OCI-LY3 (cell line): ENCODE results near the gene ADARB1.

Source experiments
- H2AFZ ChIP-seq: fragments of 200-600, 300-600 bp; shearing (Covaris generic); 2 replicates; pipeline ENCODE4 v1.6.0; 2014; ENCODE audit warnings: antibody characterized with exemption, low read depth, low read length
- H3K27ac ChIP-seq: fragments of 200-600, 300-600 bp; sonication (generic); 2 replicates; pipeline ENCODE4 v1.5.1; 2014; ENCODE audit warnings: mild to moderate bottlenecking, low read length, moderate library complexity, mixed read lengths
- H3K27me3 ChIP-seq: fragments of 200-600, 300-600 bp; sonication (generic); 2 replicates; pipeline ENCODE4 v1.6.1; 2014; ENCODE audit warnings: low read depth, low read length, mixed read lengths
- H3K36me3 ChIP-seq: fragments of 200-600, 300-600 bp; sonication (generic); replicated peaks from 2 replicates; pipeline ENCODE3; 2014; ENCODE audit warnings: low read depth, low read length, mixed read lengths
- H3K4me1 ChIP-seq: fragments of 300-600, 200-600 bp; sonication (generic); 2 replicates; pipeline ENCODE4 v1.6.1; 2014; ENCODE audit warnings: low read length, mixed read lengths
- H3K4me2 ChIP-seq: fragments of 200-600, 300-600 bp; sonication (generic); 2 replicates; pipeline ENCODE4 v1.6.1; 2014; ENCODE audit warnings: low read length, mixed read lengths
- H3K4me3 ChIP-seq: fragments of 300-600, 200-600 bp; sonication (generic); 2 replicates; pipeline ENCODE4 v1.5.1; 2014; ENCODE audit warnings: antibody characterized with exemption, mild to moderate bottlenecking, low read length, moderate library complexity
- H3K79me2 ChIP-seq: fragments of 300-600, 200-600 bp; shearing (Covaris generic); 2 replicates; pipeline ENCODE4 v1.6.1; 2014; ENCODE audit warnings: mild to moderate bottlenecking, low read length, mixed read lengths
- H3K9ac ChIP-seq: fragments of 300-600, 200-600 bp; shearing (Covaris generic); 2 replicates; pipeline ENCODE4 v1.6.0; 2014; ENCODE audit warnings: mild to moderate bottlenecking, low read length, moderate library complexity
- H3K9me3 ChIP-seq: fragments of 200-600, 300-600 bp; shearing (Covaris generic); 2 replicates; pipeline ENCODE4 v1.6.1; 2014; ENCODE audit warnings: low read length, mixed read lengths; ENCODE audit not compliant: insufficient read depth
- H4K20me1 ChIP-seq: fragments of 200-600, 300-600 bp; sonication (generic); 2 replicates; pipeline ENCODE4 v1.6.1; 2016; ENCODE audit warnings: low read length, mixed read lengths; ENCODE audit not compliant: insufficient read depth
- EZH2phosphoT487 ChIP-seq: fragments of 200-600 bp; shearing (Covaris generic); IDR thresholded peaks from 2 replicates; pipeline ENCODE4 v1.6.1; 2018; ENCODE audit warnings: antibody characterized with exemption, mixed run types, low read depth
- TF ChIP-seq, protein P1 (sequence below): fragments of 200-600, 300-600 bp; sonication (generic); IDR thresholded peaks from 2 replicates; pipeline ENCODE4 v1.5.1; 2014; ENCODE audit warnings: antibody characterized with exemption, low read length, low read depth

Gene ADARB1

DNA sequence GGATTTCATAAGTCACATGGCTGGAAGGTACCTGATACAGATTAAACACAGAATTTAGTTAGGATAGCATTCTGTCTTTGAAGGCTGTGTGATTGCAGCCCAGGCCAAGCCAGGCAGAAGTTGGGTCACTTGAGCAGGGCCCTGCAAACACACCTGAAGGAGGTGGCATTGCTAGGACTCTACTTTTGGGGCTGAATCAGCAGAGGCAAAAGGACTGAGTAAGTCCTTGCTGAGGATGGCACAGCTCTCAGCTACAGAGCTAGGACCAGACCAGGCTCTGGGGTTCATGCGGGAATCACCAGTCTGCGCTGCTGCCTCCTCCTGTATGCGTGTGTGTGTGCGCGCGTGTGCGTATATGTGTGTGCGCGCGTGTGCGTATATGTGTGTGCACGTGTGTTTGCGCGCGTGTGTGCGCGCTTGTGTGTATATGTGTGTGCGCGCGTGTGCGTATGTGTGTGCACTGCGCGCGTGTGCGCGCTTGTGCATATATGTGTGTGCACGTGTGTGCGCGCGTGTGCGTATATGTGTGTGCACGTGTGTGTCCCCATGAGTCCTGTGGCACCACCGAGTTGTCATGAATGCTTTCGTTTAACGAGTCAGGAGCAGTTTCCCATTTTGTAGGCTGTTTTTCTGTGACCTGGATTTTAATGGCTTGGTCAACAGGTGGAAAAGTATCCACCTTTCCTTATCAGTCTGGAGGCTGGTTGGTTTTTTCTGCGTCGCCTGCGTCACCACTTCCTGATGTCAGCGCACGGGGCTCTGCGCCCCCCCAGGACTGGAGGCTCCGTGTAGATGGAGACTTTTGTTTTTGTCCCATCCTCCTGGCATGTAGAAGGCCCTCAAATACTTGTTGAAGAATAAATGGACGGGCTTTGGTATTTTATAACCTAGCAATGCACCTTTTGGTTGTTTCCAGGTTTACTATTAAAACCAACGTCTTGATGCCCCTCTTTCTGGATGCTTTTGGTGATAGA is 34.7 kb downstream of the ADARB1 start:
- no peaks in the 10 kb centered on the region for H3K79me2 ChIP-seq

DNA sequence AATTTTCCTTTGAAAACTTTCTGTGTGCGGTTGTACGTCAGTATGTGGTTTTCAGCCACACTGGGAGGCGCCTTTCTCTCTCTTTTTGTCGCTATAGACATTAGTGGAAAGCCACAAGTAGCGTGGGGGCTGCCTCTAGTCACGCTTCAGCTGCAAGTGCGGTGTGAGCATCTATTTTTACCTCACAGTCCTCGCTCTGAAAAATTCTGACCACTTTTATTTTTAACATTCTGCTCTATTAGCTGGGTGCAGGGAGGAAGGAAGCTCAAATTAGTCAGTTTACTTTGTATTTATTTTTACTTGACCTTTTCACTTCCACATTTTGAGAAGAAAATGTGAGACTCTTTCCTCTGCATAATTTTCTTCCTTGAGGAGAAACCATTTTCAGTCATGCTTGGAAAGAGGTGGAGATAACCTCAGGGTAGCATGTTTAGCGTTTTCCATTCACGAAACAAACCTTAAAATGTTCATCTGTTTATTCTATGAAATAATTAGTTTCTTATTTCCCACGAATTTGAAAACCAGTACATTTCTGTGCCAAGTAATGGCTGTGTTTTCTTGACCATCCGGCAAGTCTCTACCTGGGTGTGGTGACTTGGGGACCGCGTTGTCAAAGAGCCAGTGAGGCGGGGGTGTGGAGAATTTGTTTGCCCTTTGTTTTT is 35.6 kb downstream of the ADARB1 start:
- Histone ChIP-seq H3K4me1 (peaks cover 18% of the 10 kb centered on the region), H3K9me3 (no peaks in the 10 kb centered on the region), H2AFZ (no peak overlapping the region), H4K20me1 (peaks cover 34% of the 10 kb centered on the region), H3K27ac (no peak overlapping the region), H3K4me2 (peak overlapping the region; percentile 74), H3K27me3 (peaks cover 73% of the 10 kb centered on the region), H3K36me3 (no peaks in the 10 kb centered on the region), H3K4me3 (peak overlapping the region; percentile 44), H3K9ac (no peak overlapping the region), H3K79me2 (no peaks in the 10 kb centered on the region)
- peak; percentile 84 for TF ChIP-seq EZH2phosphoT487
- TF ChIP-seq, protein P1, sequence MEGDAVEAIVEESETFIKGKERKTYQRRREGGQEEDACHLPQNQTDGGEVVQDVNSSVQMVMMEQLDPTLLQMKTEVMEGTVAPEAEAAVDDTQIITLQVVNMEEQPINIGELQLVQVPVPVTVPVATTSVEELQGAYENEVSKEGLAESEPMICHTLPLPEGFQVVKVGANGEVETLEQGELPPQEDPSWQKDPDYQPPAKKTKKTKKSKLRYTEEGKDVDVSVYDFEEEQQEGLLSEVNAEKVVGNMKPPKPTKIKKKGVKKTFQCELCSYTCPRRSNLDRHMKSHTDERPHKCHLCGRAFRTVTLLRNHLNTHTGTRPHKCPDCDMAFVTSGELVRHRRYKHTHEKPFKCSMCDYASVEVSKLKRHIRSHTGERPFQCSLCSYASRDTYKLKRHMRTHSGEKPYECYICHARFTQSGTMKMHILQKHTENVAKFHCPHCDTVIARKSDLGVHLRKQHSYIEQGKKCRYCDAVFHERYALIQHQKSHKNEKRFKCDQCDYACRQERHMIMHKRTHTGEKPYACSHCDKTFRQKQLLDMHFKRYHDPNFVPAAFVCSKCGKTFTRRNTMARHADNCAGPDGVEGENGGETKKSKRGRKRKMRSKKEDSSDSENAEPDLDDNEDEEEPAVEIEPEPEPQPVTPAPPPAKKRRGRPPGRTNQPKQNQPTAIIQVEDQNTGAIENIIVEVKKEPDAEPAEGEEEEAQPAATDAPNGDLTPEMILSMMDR, result peak; percentile 18; the same call in 1 of the 2 replicates

More for the DNA sequence above, 34.7 kb downstream of the ADARB1 start:
- H2AFZ ChIP-seq, result no peak overlapping the region
- peak overlapping the region; percentile 74 for H3K4me2 ChIP-seq
- peaks cover 26% of the 10 kb centered on the region for H3K4me1 ChIP-seq
- H4K20me1 ChIP-seq, result peaks cover 34% of the 10 kb centered on the region
- no peaks in the 10 kb centered on the region for H3K36me3 ChIP-seq
- no peak overlapping the region for H3K9ac ChIP-seq
- H3K9me3 ChIP-seq, result no peaks in the 10 kb centered on the region
- peaks cover 70% of the 10 kb centered on the region for H3K27me3 ChIP-seq
- peak overlapping the region; percentile 44 for H3K4me3 ChIP-seq
- no peak overlapping the region for H3K27ac ChIP-seq
- TF ChIP-seq, protein P1, result no peak
- TF ChIP-seq EZH2phosphoT487, result no peak

DNA sequence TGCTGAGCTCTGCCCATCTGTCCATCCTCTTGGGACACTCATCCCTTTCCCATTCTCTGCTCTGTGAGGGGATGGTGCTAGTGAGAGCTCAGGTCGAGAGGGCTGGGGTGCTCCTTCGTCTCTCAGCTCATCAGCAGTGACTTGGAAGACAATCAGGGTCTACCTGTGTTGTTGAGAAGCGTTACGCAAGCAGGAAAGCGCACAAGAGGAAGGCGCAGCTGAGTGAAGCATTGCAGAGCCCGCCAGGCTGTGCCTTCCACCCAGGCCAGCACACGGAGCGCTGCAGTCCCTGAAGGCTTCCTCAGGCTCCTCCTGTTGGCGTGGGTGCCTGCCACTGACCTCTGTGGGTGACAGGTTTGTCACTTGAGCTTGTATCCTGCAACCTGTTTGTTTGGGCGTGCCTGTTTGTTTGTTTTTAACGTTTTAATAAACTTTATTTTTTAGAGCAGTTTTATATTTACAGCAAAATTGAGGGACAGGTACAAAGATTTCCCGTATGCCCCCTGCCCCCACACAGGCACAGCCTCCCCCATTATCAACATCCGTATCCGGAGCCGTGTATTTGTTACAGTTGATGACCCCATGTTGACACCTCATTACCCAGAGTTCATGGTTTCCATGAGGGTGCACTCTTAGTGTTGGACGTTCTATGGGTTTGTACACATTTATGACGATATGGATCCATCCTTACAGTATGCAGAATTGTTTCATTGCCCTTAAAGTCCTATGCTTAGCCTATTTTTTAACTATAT is 36.7 kb downstream of the ADARB1 start:
- H2AFZ ChIP-seq, result no peak overlapping the region
- H3K79me2 ChIP-seq, result no peaks in the 10 kb centered on the region
- H3K27me3 ChIP-seq, result peaks cover 67% of the 10 kb centered on the region
- no peak overlapping the region for H3K9ac ChIP-seq
- no peaks in the 10 kb centered on the region for H3K36me3 ChIP-seq
- H4K20me1 ChIP-seq, result peaks cover 34% of the 10 kb centered on the region
- H3K4me3 ChIP-seq, result no peak overlapping the region
- no peak for TF ChIP-seq EZH2phosphoT487
- TF ChIP-seq, protein P1, result no peak
- peaks cover 18% of the 10 kb centered on the region for H3K4me1 ChIP-seq
- H3K4me2 ChIP-seq, result no peak overlapping the region
- H3K9me3 ChIP-seq, result no peaks in the 10 kb centered on the region
- no peak overlapping the region for H3K27ac ChIP-seq
